Liver (tissue), 9 donors: Measurements from ENCODE around the gene ZNF534. TPM values are rescaled to one million over a fixed set of nuclear protein-coding genes. Genes with fewer than 3 reads are reported as not detected.

Experiments used
- DNase-seq: peaks from one replicate; pipeline ENCODE4 v3.0.0-alpha.2; 2017; ENCODE audit warnings: low spot score
- H3K27ac ChIP-seq, 2 donors: one replicate each; pipeline ENCODE4 v1.7.0; 2013; ENCODE audit warnings: inconsistent platforms in 2 of 2, low read length in 2 of 2, control low read depth in 1 of 2, low read depth in 1 of 2, mild to moderate bottlenecking in 1 of 2
- H3K27me3 ChIP-seq, 4 donors: one replicate each; pipeline versions ENCODE4 v1.6.1 to v1.7.0; 2013; ENCODE audit warnings: low read length in 3 of 4, inconsistent platforms in 1 of 4, mild to moderate bottlenecking in 1 of 4, moderate library complexity in 1 of 4; ENCODE audit not compliant: control insufficient read depth in 4 of 4, insufficient read depth in 4 of 4
- H3K36me3 ChIP-seq, 4 donors: one replicate each; pipeline versions ENCODE4 v1.6.1 to v1.7.0; 2013; ENCODE audit warnings: low read length in 3 of 4, mild to moderate bottlenecking in 3 of 4, low read depth in 1 of 4, moderate library complexity in 1 of 4; ENCODE audit not compliant: control insufficient read depth in 4 of 4, insufficient read depth in 3 of 4
- H3K4me1 ChIP-seq, 4 donors: one replicate each; pipeline versions ENCODE4 v1.6.1 to v1.7.0; 2013; ENCODE audit warnings: low read length in 3 of 4, mild to moderate bottlenecking in 3 of 4, moderate library complexity in 1 of 4; ENCODE audit not compliant: control insufficient read depth in 4 of 4, insufficient read depth in 4 of 4
- H3K4me3 ChIP-seq, 3 donors: one replicate each; pipeline versions ENCODE4 v1.6.1 to v1.7.0; 2013; ENCODE audit warnings: low read length in 3 of 3, control low read depth in 1 of 3, low read depth in 1 of 3, mild to moderate bottlenecking in 1 of 3
- H3K9ac ChIP-seq, 2 donors: one replicate each; pipeline ENCODE4 v1.7.0; 2013; ENCODE audit warnings: low read length in 2 of 2, mild to moderate bottlenecking in 2 of 2, moderate library complexity in 2 of 2, control low read depth in 1 of 2, low read depth in 1 of 2
- H3K9me3 ChIP-seq, 4 donors: one replicate each; pipeline versions ENCODE4 v1.6.1 to v1.7.0; 2013; ENCODE audit warnings: low read length in 3 of 4; ENCODE audit not compliant: control insufficient read depth in 4 of 4
- FOXA2 ChIP-seq: IDR thresholded peaks from 2 replicates; pipeline ENCODE4 v1.6.1; 2016; ENCODE audit warnings: antibody characterized with exemption
- GABPA ChIP-seq, 2 donors: IDR thresholded peaks in 1 of 2; conservative IDR thresholded peaks in 1 of 2; 2 replicates each; pipeline ENCODE4 v1.6.1; 2016; ENCODE audit warnings: antibody characterized with exemption in 2 of 2, mild to moderate bottlenecking in 1 of 2, moderate library complexity in 1 of 2
- HNF4A ChIP-seq, 2 donors: conservative IDR thresholded peaks; 2 replicates each; pipeline ENCODE4 v1.6.1; 2016; ENCODE audit warnings: antibody characterized with exemption in 2 of 2, mild to moderate bottlenecking in 2 of 2
- HNF4G ChIP-seq: IDR thresholded peaks from 2 replicates; pipeline ENCODE4 v1.6.1; 2016; ENCODE audit warnings: antibody characterized with exemption
- JUND ChIP-seq, 2 donors: IDR thresholded peaks; 2 replicates each; pipeline ENCODE4 v1.6.1; 2016; ENCODE audit warnings: antibody characterized with exemption in 2 of 2
- NR2F2 ChIP-seq: IDR thresholded peaks from 2 replicates; pipeline ENCODE4 v1.6.1; 2016; ENCODE audit warnings: antibody characterized with exemption
- RAD21 ChIP-seq, 2 donors: IDR thresholded peaks; 2 replicates each; pipeline ENCODE4 v1.6.1; 2016; ENCODE audit warnings: antibody characterized with exemption in 2 of 2, mild to moderate bottlenecking in 2 of 2
- SP1 ChIP-seq: IDR thresholded peaks from 2 replicates; pipeline ENCODE4 v1.6.1; 2018; ENCODE audit warnings: antibody characterized with exemption, mild to moderate bottlenecking
- TAF1 ChIP-seq: conservative IDR thresholded peaks from 2 replicates; pipeline ENCODE4 v1.6.1; 2016; ENCODE audit warnings: antibody characterized with exemption, mild to moderate bottlenecking
- YY1 ChIP-seq: IDR thresholded peaks from 2 replicates; pipeline ENCODE4 v1.6.1; 2016; ENCODE audit warnings: antibody characterized with exemption, mild to moderate bottlenecking
- WGBS: extraction: QIAGEN DNeasy Blood & Tissue Kit; methylation state at CpG from one replicate; pipeline ENCODE4 v1.1.7; 2013; 5-methylcytosine and 5-hydroxymethylcytosine counted together
- polyA plus RNA-seq, 2 donors: library from polyadenylated mRNA; stranded (reverse) in 1 of 2; unstranded in 1 of 2; fragments of 200-250 nt in 1 of 2; fragments of >200 nt in 1 of 2; fragmentation: Nextera tagmentation in 1 of 2; extraction: Ambion mirVana in 1 of 2; gene quantifications; one replicate each; pipeline versions ENCODE4 v1.2.1 to v1.2.3, GENCODE V29; 2013 to 2015
- total RNA-seq, 2 donors: library from RNA; depleted of rRNA; stranded (reverse); fragments of >200 nt; gene quantifications; one replicate each; pipeline ENCODE4 v1.2.3, GENCODE V29; 2014
- TF ChIP-seq, protein P1 (sequence below): IDR thresholded peaks from 2 replicates; pipeline ENCODE4 v1.6.1; 2016; ENCODE audit warnings: antibody characterized with exemption, mild to moderate bottlenecking
- TF ChIP-seq, protein P2 (sequence below): IDR thresholded peaks from 2 replicates; pipeline ENCODE4 v1.6.1; 2016; ENCODE audit warnings: antibody characterized with exemption
- TF ChIP-seq, protein P3 (sequence below): IDR thresholded peaks from 2 replicates; pipeline ENCODE4 v1.6.1; 2016; ENCODE audit warnings: antibody characterized with exemption
- TF ChIP-seq, protein P4 (sequence below): IDR thresholded peaks from 2 replicates; pipeline ENCODE4 v1.6.1; 2016; ENCODE audit warnings: antibody characterized with exemption
- donor health status: healthy.
- donor health status: healthy.
- donor health status: healthy.
- donor health status: healthy.
- donor health status: healthy.

ZNF534 gene
- total and polyA plus RNA-seq, 4 donors, result not detected

DNA sequence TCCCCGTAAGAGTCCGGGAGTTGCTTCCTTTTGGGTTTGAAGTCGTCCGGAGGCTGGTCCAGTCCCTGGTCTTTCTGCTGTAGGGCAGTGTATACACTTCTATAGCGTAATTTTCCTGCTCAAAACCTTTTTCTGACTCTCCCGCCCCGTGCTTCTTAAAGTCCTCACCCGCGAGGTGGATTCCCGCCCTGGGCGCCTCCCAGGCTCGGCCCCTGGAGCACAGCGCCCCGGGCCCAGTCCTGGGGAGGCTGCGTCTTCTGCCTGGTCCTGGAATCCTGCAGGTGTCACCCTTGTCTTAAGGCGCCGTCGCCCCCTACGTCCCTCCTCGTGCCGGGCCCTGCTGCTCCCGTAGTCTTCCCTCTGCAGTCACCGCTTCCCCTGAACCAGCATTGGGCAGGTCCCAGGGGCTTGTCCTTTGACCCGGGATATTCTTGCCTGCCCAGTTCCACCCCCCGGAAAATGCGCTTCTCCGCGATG lies 64.1 kb downstream of the ZNF534 start (continued):
- TF ChIP-seq, protein P1, sequence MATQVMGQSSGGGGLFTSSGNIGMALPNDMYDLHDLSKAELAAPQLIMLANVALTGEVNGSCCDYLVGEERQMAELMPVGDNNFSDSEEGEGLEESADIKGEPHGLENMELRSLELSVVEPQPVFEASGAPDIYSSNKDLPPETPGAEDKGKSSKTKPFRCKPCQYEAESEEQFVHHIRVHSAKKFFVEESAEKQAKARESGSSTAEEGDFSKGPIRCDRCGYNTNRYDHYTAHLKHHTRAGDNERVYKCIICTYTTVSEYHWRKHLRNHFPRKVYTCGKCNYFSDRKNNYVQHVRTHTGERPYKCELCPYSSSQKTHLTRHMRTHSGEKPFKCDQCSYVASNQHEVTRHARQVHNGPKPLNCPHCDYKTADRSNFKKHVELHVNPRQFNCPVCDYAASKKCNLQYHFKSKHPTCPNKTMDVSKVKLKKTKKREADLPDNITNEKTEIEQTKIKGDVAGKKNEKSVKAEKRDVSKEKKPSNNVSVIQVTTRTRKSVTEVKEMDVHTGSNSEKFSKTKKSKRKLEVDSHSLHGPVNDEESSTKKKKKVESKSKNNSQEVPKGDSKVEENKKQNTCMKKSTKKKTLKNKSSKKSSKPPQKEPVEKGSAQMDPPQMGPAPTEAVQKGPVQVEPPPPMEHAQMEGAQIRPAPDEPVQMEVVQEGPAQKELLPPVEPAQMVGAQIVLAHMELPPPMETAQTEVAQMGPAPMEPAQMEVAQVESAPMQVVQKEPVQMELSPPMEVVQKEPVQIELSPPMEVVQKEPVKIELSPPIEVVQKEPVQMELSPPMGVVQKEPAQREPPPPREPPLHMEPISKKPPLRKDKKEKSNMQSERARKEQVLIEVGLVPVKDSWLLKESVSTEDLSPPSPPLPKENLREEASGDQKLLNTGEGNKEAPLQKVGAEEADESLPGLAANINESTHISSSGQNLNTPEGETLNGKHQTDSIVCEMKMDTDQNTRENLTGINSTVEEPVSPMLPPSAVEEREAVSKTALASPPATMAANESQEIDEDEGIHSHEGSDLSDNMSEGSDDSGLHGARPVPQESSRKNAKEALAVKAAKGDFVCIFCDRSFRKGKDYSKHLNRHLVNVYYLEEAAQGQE, result no peak
- no peak for TF ChIP-seq TAF1

DNA sequence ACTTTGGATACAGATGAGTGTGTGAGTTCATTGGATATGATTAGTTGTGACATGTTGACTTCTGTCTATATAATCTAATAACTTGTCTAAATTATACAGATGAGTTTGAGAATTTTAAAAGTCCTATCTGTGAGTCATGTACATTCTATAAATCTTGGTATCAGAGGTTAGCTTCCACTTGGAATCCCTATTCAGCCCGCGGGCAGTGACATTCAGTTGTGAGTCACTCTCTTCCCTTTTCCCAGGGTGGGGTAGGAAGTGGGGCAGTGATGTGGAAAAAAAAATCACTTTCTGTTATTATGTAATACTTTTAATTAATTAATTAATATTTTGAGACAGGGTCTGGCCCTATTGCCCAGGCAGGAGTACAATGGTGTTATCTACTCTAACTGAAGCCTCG lies 65.6 kb downstream of the ZNF534 start:
- 87% methylated on average over 3 of the region's 3 CpGs for WGBS
- peaks cover 15 to 29% (median 25%) of the 10 kb centered on the region in 4 donors for H3K9me3 ChIP-seq
- no peaks in the 10 kb centered on the region for H3K36me3 ChIP-seq

More for the DNA sequence above, 65.6 kb downstream of the ZNF534 start:
- Histone ChIP-seq H3K27me3 (no peaks in the 10 kb centered on the region), H3K4me3 (no peak overlapping the region), H3K27ac (no peak overlapping the region), H3K4me1 (no peaks in the 10 kb centered on the region), H3K9ac (no peak overlapping the region)
- DNase-seq, result no peak
- no peak for TF ChIP-seq HNF4G
- TF ChIP-seq FOXA2, result no peak
- TF ChIP-seq, protein P2, sequence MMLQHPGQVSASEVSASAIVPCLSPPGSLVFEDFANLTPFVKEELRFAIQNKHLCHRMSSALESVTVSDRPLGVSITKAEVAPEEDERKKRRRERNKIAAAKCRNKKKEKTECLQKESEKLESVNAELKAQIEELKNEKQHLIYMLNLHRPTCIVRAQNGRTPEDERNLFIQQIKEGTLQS, result no peak
- no peak for TF ChIP-seq YY1
- TF ChIP-seq RAD21 (IDR thresholded peaks at IDR 0.05), result no peak
- TF ChIP-seq, protein P3, sequence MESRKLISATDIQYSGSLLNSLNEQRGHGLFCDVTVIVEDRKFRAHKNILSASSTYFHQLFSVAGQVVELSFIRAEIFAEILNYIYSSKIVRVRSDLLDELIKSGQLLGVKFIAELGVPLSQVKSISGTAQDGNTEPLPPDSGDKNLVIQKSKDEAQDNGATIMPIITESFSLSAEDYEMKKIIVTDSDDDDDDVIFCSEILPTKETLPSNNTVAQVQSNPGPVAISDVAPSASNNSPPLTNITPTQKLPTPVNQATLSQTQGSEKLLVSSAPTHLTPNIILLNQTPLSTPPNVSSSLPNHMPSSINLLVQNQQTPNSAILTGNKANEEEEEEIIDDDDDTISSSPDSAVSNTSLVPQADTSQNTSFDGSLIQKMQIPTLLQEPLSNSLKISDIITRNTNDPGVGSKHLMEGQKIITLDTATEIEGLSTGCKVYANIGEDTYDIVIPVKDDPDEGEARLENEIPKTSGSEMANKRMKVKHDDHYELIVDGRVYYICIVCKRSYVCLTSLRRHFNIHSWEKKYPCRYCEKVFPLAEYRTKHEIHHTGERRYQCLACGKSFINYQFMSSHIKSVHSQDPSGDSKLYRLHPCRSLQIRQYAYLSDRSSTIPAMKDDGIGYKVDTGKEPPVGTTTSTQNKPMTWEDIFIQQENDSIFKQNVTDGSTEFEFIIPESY, result no peak
- TF ChIP-seq GABPA (IDR thresholded peaks at IDR 0.05 in 1 of 2, conservative IDR thresholded peaks at IDR 0.05 in 1 of 2), result no peak
- no peak for TF ChIP-seq JUND (IDR thresholded peaks at IDR 0.05)
- TF ChIP-seq, protein P1, result no peak
- TF ChIP-seq NR2F2, result no peak
- no peak for TF ChIP-seq SP1
- TF ChIP-seq HNF4A (conservative IDR thresholded peaks at IDR 0.05), result no peak
- TF ChIP-seq, protein P4, sequence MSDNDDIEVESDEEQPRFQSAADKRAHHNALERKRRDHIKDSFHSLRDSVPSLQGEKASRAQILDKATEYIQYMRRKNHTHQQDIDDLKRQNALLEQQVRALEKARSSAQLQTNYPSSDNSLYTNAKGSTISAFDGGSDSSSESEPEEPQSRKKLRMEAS, result no peak
- no peak for TF ChIP-seq TAF1
